NCI-H2171 treated with DMSO at 0.1 percent for 48 hours (cell line): ENCODE results near the gene NAALADL1.
"Not testable (repeated sequence)": the region's sequence is repeated elsewhere in the genome, so short reads cannot be mapped to it uniquely, and the experiment has no call there.

Source experiments
- DNase-seq: peaks from one replicate; lab custom pipeline; 2025; lab: John Stamatoyannopoulos, UW

NAALADL1 gene

DNA sequence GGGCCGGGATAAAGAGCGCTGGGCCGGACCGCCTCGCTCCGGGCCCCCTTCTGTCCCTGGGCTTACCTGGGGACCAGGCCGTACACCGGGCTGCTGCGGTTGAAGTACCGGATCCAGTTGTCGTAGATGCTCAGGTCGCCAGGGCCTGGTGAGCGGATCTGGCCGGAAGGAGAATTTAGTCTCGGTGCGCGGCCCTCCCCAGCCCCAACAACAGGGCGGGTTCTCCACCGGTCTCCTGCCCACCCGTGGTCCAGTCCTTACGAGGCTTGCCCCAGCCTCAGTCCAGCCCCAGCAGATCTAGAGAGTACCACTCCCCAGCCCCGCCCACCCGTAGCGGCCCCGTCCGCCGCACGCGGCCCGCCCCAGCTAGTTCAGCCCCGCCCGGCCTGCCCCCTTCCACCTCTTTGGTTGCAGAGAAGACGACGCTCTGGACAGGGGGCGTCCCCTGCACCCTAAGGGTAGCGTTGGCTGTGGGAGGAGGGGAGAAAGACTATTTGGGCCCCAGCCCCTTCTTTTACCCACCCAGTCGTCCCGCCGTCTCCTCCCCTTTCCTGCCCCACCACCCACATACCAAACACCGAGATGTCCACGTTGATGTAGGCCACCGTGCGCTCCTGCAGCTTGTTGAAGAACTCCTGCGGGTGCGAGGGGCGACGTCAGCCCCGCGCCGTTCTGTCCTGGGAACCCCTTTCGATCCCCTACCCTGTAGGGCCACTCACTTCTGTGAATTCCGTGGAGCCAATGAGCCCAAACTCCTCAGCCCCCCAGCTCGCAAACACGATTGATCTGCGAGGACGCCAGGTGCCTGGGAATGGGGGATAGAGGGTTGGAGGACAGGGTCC lies 10.6 kb downstream of the NAALADL1 start:
- no peak for DNase-seq

DNA sequence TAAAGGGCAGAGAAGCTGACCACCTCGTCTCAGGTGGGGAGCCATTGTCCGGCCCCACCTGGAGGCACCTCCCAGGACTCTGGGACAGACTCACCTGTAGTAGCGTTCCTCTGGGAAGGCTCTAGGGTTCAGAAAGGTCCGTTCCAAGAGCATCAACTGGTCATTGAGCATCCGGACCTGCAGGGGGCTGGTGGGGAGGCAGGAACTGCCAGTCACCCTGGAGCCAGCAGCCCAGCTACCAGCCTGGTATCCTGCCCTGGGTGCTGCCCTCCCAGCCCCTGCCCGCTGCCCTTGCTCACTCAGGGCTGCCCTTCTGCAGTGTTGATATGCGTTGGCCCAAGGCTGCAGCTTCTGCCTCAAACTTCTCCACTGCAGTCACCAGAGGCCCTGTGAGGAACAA lies 12.6 kb downstream of the NAALADL1 start:
- no peak for DNase-seq

DNA sequence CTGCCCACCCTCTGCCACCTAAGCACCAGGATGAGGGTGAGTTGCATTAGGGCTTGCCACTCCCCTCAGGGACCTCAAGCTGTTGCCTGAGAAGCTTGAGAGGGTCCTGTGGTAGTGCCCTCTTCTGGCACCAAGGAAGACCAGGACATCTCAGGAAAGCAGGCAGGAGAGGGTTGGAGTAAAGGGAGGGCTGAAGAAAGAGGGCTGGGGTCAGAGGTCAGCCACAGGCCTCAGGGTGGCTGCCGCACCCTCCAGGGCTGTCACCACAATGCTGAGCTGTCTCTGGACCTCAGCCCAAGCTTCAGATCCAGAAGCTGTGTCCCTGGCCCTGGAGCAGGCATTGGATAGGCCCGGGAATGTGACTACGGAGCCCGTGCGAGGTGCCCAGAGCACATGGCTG lies 13.3 kb downstream of the NAALADL1 start:
- DNase-seq: no peak

DNA sequence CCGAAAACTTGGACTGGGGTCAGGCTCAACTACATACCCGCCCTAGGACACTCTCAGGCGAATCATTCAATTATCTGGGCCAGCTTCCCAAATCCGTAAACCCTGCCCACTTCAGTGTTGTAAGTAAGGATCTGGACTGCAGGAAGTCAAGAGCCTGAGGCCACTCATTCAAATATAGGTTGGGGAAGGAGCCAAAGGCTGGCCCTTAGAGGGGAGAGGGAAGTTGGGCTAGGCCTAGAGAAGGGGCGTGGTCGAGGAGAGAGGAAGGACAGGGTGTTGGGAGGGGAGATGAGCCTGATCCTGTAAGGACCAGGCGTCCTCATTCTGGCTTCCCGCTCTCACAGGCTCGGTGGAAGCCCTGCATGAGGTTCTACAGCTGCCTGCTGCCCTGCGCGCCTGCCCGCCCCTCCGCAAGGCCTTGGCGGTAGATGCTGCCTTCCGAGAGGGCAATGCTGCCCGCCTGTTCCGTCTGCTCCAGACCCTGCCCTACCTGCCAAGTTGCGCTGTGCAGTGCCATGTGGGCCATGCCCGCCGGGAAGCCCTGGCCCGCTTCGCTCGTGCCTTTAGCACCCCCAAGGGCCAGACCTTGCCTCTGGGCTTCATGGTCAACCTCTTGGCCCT lies 14.4 kb downstream of the NAALADL1 start:
- DNase-seq: no peak

DNA sequence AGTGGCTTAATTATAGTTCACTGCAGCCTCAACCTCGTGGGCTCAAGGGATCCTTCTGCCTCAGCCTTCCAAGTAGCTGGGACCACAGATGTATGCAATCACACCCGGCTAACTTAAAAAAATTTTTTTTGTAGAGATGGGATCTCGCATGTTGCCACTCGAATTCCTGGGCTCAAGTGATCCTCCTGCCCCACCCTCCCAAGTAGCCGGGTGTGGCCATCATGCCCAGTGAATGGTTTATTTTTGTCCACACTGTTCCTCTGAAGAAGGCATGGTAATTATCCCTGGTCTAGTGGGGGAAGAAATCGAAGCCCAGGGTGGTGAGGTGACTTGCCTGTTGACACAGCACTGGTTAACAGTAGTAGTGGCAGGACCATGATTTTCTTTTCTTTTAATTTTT lies 15.5 kb downstream of the NAALADL1 start:
- no peak for DNase-seq

DNA sequence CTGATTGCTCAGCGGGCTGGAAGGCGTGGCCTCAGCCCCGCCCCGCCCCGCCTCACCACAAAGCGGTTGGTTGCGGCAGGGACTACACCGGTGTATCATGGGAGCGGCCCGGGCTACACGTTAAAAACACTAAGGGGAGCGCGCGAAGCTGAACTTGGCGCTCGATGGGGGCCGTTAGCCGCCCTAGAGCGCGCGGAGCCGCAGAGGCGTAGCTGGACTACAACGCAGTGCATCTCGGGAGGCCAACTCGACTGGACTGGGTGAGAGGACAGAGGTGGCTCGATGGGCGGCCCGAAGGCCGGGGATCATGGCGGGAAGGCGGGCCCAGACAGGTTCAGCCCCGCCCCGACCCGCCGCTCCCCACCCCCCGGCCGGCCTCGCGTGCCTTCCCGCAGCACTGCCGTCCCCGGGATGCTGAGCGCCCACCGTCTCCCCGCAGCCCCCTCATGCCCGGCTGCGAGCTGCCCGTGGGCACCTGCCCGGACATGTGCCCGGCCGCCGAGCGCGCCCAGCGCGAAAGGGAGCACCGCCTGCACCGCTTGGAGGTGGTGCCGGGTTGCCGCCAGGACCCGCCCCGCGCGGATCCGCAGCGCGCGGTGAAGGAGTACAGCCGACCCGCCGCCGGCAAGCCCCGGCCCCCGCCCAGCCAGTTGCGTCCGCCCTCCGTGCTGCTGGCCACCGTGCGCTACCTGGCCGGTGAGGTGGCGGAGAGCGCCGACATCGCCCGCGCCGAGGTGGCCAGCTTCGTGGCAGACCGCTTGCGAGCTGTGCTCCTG lies 17.3 kb downstream of the NAALADL1 start, which contains the start of gene SAC3D1:
Gene SAC3D1 (plus strand): TSS at position 364 of the 776 bp plus-strand sequence. CDS start 83 bp downstream, at position 447.
- DNase-seq: peak; percentile 98

DNA sequence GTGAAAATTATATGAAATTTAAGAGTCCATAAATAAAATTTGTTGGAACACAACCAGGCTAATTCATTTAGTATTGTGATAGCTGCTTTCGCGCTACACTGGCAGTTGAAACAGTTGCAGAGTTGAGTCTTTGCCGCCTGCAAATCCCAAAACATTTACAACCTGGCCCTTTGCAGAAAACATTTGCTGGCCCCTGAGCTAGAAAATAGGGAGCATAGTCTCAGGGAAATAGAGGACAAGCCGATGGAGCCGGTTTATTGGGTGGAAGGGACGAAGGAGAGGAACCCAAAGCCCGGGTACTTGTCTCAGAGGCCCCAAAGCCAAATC lies 17.9 kb downstream of the NAALADL1 start:
- DNase-seq: no peak

DNA sequence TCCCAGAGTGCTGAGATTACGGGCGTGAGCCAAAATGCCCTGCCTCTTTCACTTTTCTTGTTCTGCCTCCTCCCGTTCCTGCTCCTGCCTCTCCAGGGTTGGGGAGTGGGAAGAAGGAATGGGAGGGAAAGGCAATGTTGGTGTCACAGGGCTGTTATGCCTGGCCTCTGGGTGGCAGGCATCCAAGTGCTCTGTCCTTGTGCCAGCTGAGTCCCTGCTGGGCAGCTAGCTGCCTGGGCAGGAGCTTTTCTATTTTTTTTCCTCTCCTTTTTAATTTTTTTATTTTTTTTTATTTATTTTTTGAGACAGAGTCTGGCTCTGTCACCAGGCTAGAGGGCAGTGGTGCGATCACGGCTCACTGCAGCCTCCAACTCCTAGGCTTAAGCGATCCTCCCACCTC lies 21.4 kb downstream of the NAALADL1 start:
- DNase-seq: no peak

DNA sequence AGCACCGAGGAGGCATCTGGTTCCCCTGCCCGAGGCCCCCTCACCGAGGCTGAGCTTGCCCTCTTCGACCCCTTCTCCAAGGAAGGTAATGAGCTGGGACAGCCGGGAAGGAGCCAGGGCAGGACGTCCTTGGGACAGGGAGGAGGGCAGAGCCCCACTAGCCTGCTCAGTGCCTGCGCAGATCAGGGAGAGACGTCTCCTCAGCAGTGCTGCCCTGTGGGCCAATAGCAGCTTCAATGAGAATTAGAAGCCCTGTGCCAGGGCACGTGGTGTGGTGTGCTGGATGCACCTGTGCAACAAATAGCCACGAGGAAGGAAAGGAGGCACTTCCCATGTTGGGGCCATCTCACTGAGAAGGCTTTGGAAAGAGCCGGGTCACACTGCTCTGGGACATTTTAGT lies 22.8 kb downstream of the NAALADL1 start:
- no peak for DNase-seq

DNA sequence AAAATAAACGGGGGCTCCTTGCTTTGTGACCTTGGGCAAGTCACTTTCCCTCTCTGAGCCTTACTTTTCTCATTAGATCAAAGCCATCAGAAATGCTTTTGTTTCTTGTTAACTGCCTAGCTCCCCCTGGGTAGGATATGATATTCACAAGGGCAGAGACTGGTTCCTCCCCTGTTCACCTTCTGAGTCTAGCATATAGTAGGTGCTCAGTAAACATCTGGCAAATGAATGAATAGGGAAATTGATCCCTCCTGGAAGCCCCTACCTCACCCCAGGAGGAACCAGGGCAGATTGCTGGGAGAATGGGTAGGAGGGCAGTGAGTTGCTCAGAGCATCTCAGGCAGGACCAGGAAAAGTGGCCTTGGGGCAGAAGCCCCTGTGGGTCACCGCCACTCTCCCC lies 23.9 kb downstream of the NAALADL1 start:
- DNase-seq: no peak

DNA sequence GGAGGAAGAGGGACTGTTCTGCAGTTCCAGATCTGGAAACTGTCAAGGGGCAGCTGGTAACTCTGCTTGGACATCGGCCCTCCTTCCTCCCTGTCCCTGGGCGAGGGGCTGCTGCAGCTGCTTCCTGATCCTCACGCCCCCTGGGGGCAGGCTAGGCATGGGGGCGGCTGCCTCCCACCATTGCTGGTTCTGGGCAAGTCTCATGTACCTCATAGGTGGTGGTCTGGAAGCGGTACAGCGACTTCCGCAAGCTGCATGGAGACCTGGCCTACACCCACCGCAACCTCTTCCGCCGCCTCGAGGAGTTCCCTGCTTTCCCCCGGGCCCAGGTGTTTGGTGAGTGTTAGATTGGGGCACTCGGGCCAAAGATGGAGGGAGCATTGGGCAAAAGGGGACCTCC lies 26.1 kb downstream of the NAALADL1 start:
- no peak for DNase-seq

DNA sequence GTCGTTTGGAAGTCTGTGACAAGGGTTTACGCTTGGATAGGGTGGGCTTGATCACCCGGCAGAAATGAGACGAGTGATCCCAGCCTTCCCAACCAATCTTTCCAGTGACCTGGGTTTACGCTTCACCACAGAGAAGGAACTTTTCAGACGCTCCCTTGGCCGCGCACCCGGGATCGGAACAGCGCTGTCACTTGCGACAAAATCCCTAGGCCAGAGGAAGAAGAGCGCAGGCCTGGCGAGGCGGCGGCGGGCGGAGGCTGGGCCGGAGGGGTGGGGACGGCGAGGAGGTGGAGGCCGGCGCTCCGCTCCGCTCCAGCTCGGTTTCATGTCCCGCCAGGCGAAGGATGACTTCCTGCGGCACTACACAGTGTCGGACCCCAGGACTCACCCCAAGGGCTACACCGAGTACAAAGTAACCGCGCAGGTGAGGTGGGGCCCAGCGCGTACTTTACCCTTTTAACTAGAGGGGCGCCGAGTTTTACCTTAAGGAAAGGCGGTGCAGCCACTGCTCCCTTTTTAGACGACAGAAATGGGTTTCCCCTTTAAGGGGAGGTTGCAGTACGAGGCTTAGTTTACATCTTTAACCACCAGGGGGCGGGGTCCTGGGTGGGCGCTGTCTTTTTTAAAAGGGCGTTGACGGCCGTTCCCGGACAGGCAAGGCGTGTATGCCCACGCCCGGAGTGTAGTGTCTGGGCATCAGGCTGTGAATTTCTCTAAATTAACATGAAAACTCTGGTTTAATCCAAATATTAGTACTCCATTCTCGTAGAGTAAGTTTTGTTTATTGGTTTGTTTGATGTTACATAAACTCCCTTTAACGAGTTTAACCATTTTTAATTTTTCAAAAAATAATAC lies 30.9 kb downstream of the NAALADL1 start, which contains the start of gene SNX15:
Gene SNX15 (plus strand): TSS at position 227 of the 855 bp plus-strand sequence. CDS start 99 bp downstream, at position 326.
- DNase-seq: peak; percentile 98

DNA sequence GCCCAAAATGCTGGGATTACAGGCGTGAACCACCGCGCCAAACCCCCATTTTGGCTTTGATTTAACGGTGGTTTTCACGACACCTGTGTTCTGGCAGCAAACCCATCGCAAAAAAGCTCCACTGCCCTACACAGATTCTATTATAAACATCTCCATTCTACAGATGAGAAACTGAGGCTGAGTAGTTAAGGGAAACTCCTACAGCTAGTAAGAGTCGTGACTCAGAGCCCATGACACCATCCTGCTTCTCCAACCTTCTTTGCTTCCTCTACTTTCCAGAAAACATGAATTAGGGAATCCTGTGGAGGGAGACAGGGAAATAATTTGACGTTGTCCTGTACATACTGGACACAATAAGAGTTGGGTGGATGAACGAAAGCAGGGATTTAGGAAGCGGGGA lies 31.5 kb downstream of the NAALADL1 start:
- DNase-seq: no peak

DNA sequence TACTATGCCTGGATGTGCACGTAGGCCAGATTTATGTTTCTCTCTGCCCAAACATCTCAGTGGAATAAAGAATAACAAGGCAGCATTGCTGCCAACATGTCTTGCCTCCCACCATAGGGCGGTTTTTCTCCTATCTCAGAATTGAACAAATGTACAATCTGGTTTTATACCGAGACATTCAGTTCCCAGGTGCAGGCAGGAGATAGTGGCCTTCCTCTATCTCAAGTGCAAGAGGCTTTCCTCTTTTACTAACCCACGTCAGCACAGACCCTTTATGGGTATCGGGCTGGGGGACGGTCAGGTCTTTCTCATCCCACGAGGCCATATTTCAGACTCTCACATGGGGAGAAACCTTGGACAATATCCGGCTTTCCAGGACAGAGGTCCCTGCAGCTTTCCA lies 34.9 kb downstream of the NAALADL1 start:
- not testable (repeated sequence) for DNase-seq

DNA sequence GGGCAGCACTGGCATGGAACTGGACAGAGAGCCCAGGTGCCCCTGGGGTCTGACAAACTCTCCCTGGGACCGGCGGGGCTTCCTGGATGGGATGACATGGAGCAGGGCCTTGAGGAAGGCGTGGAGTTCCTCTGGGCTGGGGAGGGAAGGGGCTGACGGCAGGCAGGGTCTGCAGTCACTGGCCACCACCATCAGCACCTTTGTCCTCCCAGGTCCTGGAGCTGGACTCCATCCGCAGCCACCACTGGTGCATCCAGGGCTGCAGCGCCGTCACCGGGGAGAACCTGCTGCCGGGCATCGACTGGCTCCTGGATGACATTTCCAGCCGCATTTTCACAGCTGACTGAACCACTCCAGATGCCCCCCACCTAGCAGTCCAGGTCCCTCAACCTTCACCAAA lies 36.8 kb downstream of the NAALADL1 start:
- DNase-seq: no peak

DNA sequence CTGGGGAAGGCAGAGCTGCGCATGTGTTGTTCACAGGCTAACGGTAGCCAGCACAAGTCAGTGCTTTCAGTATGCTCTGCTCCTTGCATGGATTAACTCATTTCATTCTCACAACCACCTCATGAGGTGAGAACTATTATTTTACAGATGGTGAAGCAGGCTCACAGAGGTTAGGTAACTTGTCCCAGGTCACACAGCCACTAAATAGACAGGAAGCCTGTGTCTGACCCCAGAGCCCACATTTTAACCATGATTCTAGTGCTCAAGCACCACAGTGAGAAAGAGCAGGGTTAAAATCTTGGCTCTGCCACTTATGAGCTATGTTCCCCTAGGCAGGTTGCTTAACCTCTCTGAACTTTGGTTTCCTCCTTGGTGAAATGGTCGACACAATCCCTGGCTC lies 37.4 kb downstream of the NAALADL1 start:
- no peak for DNase-seq

DNA sequence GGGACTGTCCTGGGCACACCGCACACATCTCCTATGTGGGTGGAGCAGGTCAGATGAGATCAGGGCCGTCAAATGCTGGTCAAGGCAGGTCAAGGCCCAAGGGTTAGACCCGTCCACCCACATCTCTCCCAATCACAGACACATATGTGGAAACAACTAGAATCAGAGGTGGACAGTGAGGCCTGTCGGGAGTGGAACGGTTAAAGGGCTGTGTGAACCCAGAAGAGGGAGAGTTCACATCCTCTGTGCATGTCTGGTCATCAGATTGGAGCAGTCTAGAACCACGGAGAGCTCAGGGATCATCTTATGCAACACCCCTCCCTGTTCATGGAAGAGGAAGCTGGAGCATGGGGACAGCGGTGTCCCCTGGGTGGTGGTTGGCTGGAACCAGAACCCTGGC lies 38.5 kb downstream of the NAALADL1 start:
- DNase-seq: no peak

DNA sequence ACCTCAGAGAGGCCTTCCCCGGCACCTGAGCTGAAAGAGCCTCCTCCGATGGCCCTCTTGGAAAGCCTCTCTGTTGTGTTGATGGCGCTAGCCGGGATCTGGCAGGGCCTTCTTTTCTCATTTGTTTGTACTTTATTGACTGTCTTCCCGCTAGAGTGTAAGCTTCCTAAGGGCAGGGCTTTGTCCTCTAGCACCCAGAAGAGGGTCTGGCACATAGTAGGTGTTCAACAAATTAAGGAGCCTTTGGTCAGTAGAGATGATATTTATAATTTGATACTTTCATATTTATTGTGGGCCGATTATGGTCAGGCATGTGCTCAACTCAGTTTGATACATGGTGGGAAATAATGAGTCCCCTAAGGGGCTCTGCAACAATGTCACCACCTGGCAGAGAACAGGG lies 40.4 kb downstream of the NAALADL1 start:
- no peak for DNase-seq

DNA sequence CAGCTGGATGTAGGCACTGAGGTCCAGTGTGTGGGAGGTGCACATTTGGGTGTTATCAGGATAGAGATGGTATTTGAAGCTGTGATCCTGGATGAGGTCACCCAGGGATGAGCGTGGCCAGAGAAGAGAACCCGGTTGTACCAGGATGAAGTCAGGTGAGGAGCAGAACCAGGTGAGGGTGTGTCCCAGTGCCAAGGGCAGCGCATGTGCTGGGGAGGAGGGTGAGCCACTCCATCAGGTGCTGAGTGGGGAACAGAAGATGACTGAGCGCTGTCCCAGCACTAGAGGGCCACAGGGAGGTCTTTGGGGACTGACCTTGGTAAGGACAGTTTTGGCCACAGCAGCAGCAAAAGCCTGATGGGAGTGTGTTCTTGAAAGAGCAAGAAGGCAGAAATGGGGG lies 41.6 kb downstream of the NAALADL1 start:
- DNase-seq: no peak

DNA sequence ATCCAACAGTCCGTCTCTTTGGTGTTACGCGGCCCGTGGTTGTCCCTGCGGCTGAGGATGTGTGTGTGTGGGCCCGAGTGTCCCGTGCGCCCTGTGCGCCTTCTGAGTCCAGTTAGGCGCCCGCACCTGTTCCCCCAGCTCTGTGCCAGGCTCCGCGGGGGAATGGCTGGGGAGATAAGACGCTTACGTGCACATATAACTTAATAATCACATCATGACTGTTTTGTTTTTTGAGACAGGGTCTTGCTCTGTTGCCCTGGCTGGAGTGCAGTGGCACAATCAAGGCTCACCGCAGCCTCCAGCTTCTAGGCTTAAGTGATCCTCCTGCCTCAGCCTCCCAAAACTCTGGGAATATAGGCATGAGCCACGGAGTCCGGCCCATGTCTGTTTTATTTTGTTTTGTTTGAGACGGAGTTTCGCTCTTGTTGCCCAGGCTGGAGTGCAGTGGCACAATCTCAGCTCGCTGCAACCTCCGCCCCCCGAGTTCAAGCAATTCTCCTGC lies 43.6 kb downstream of the NAALADL1 start:
- no peak for DNase-seq

DNA sequence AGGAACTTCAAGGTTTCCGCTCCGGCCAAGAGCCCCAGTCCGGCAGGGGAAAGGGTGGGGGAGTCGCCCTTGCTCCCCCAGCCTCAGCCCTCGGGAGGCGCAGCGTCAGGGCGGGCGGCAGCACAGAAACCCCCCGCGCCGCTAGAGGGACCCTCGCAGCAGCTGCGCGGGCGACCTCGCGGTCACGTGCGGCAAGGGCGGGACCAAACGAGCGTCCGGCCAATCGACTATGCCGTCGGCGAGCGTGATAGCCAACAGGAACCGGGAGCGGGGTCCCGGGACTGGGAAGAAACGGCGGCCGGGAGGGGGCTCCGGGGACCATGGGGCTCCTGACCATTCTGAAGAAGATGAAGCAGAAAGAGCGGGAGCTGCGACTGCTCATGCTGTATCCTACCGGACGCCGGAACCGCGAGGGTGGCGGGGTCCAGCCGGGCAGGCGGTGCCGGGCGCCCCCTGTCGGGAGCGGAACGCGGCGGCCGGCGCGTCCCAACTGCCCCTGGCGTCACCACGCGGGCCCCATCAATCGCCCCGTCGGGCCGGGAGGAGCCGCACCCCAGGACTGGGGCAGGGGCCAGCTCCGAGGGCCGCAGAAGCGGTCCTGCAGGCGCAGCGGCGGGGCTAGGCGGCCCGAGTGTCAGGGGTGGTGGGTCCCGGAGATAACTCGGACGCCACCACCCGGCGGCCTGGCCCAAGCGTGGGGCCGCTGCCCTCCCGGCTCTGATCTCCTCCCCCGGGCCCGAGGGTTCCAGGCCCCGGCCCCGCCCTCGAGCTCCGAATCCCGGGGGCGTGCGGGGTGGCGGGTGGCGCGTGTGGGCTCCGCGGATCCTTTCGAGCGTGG lies 44.2 kb downstream of the NAALADL1 start, which contains the start of gene ARL2:
Gene ARL2 (plus strand): TSS at position 273 of the 838 bp plus-strand sequence. CDS start 48 bp downstream, at position 321.
- DNase-seq: peak; percentile 90
